Measurements from ENCODE around the gene CST3. TPM values are rescaled to one million over a fixed set of nuclear protein-coding genes. Genes with fewer than 3 reads are reported as not detected.

Gene CST3
- polyA plus RNA-seq, 1 donor from 2014 or later: 54.6 TPM

GRCh38 chr20:23651117-23651516 is 13.4 kb upstream of the CST3 start:
- no peak overlapping the region for H3K27ac ChIP-seq (ENCODE audit: low read length)
- no peak overlapping the region for H3K9ac ChIP-seq (ENCODE audit: low read length)
- no peaks in the 10 kb centered on the region for H4K20me1 ChIP-seq (ENCODE audit: insufficient read depth)
- no peaks in the 10 kb centered on the region for H3K36me3 ChIP-seq (ENCODE audit: insufficient read depth, low read length)
- H2AFZ ChIP-seq (ENCODE audit: low read depth, low read length): no peak overlapping the region
- TF ChIP-seq TAF1 (IDR thresholded peaks at IDR 0.05; ENCODE audit: low read depth): no peak
- H3K27me3 ChIP-seq (ENCODE audit: insufficient read depth, low read depth, low read length): no peaks in the 10 kb centered on the region
- H3F3A ChIP-seq (ENCODE audit: insufficient read depth, low read length, poor library complexity, severe bottlenecking): no peaks in the 10 kb centered on the region
- no peaks in the 10 kb centered on the region for H3K9me3 ChIP-seq (ENCODE audit: low read length)
- H3K4me3 ChIP-seq (ENCODE audit: low read length): no peak overlapping the region
- no peak overlapping the region for H3K4me2 ChIP-seq (ENCODE audit: low read length)
- no peaks in the 10 kb centered on the region for H3K79me2 ChIP-seq (replicated peaks; ENCODE audit: insufficient read depth, low read length)
- no peaks in the 10 kb centered on the region for H3K9me2 ChIP-seq (ENCODE audit: insufficient read depth, low read length)

DNA sequence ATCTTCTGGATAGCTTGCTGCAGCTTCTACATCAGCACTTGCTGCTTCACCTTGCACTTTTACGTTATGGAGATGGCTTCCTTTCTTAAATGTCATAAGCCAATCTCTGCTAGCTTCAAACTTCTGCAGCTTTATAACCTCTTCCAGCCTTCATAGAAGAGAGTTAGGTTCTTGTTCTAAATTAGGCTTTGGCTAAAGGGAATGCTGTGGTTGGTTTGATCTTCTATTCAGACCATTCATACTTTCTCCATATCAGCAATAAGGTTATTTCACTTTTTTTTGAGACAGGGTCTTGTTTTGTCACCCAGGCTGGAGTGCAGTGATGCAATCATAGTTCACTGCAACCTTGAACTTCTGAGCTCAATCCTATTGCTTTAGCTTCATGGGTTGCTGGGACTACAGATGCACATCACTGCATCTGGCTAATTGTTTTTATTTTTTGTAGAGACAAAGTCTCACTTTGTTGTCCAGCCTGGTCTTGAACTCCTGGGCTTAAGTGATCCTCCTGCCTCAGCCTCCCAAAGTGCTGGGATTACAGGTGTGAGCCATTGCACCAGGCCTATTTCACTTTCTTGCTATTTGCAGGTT is 12.2 kb upstream of the CST3 start:
- no peaks in the 10 kb centered on the region for H4K20me1 ChIP-seq (ENCODE audit: insufficient read depth)
- no peak overlapping the region for H3K4me2 ChIP-seq (ENCODE audit: low read length)
- no peaks in the 10 kb centered on the region for H3K36me3 ChIP-seq (ENCODE audit: insufficient read depth, low read length)
- H3K27ac ChIP-seq (ENCODE audit: low read length): no peak overlapping the region
- no peak for TF ChIP-seq MXI1 (conservative IDR thresholded peaks at IDR 0.05; ENCODE audit: poor library complexity, severe bottlenecking)
- TF ChIP-seq RAD21 (conservative IDR thresholded peaks at IDR 0.05): no peak
- TF ChIP-seq, protein P1, sequence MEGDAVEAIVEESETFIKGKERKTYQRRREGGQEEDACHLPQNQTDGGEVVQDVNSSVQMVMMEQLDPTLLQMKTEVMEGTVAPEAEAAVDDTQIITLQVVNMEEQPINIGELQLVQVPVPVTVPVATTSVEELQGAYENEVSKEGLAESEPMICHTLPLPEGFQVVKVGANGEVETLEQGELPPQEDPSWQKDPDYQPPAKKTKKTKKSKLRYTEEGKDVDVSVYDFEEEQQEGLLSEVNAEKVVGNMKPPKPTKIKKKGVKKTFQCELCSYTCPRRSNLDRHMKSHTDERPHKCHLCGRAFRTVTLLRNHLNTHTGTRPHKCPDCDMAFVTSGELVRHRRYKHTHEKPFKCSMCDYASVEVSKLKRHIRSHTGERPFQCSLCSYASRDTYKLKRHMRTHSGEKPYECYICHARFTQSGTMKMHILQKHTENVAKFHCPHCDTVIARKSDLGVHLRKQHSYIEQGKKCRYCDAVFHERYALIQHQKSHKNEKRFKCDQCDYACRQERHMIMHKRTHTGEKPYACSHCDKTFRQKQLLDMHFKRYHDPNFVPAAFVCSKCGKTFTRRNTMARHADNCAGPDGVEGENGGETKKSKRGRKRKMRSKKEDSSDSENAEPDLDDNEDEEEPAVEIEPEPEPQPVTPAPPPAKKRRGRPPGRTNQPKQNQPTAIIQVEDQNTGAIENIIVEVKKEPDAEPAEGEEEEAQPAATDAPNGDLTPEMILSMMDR (IDR thresholded peaks at IDR 0.05; ENCODE audit: poor library complexity, severe bottlenecking): no peak
- TF ChIP-seq TAF1 (IDR thresholded peaks at IDR 0.05; ENCODE audit: low read depth): no peak
- no peak for TF ChIP-seq POLR2AphosphoS5 (IDR thresholded peaks at IDR 0.05)
- no peak for TF ChIP-seq EZH2 (IDR thresholded peaks at IDR 0.05; ENCODE audit: borderline replicate concordance, insufficient read depth, low read length, poor library complexity, severe bottlenecking)
- no peak for TF ChIP-seq SMC3 (conservative IDR thresholded peaks at IDR 0.05; ENCODE audit: poor library complexity)
- TF ChIP-seq EP300 (conservative IDR thresholded peaks at IDR 0.05; ENCODE audit: poor library complexity, severe bottlenecking): no peak
- TF ChIP-seq, protein P2, sequence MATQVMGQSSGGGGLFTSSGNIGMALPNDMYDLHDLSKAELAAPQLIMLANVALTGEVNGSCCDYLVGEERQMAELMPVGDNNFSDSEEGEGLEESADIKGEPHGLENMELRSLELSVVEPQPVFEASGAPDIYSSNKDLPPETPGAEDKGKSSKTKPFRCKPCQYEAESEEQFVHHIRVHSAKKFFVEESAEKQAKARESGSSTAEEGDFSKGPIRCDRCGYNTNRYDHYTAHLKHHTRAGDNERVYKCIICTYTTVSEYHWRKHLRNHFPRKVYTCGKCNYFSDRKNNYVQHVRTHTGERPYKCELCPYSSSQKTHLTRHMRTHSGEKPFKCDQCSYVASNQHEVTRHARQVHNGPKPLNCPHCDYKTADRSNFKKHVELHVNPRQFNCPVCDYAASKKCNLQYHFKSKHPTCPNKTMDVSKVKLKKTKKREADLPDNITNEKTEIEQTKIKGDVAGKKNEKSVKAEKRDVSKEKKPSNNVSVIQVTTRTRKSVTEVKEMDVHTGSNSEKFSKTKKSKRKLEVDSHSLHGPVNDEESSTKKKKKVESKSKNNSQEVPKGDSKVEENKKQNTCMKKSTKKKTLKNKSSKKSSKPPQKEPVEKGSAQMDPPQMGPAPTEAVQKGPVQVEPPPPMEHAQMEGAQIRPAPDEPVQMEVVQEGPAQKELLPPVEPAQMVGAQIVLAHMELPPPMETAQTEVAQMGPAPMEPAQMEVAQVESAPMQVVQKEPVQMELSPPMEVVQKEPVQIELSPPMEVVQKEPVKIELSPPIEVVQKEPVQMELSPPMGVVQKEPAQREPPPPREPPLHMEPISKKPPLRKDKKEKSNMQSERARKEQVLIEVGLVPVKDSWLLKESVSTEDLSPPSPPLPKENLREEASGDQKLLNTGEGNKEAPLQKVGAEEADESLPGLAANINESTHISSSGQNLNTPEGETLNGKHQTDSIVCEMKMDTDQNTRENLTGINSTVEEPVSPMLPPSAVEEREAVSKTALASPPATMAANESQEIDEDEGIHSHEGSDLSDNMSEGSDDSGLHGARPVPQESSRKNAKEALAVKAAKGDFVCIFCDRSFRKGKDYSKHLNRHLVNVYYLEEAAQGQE (IDR thresholded peaks at IDR 0.05; ENCODE audit: borderline replicate concordance): no peak
- H3K9me2 ChIP-seq (ENCODE audit: insufficient read depth, low read length): no peaks in the 10 kb centered on the region
- no peak overlapping the region for H3K9ac ChIP-seq (ENCODE audit: low read length)
- H3K27me3 ChIP-seq (ENCODE audit: insufficient read depth, low read depth, low read length): no peaks in the 10 kb centered on the region
- no peak overlapping the region for H2AFZ ChIP-seq (ENCODE audit: low read depth, low read length)
- no peaks in the 10 kb centered on the region for H3F3A ChIP-seq (ENCODE audit: insufficient read depth, low read length, poor library complexity, severe bottlenecking)
- H3K79me2 ChIP-seq (replicated peaks; ENCODE audit: insufficient read depth, low read length): no peaks in the 10 kb centered on the region
- H3K4me3 ChIP-seq (ENCODE audit: low read length): no peak overlapping the region
- H3K9me3 ChIP-seq (ENCODE audit: low read length): no peaks in the 10 kb centered on the region
